ENCODE results near the gene KCNJ16. TPM values are rescaled to one million over a fixed set of nuclear protein-coding genes. Genes with fewer than 3 reads are reported as not detected.

Gene KCNJ16
- total RNA-seq, 2 donors from 2014 or later: 1.3 TPM; not detected in 1

DNA sequence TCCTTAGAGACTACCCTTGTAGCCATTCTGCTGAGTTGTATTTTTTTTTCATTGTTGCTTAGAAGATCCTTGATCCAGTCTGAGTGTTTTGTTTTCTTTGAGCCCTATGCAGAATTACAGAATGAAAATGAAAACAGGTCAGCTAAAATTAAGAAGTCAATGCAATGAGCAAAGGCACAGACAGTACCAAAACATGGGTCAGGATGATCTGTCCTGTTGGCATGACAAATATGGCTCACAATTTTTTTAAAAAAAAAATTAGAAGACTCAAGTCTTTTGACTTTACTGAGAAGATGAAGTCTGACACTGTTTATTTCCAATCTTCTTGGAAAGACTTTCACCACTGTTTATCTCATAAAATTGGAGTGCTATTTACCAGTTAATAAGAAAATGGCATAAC lies 32.4 kb downstream of the KCNJ16 start:
- no peaks in the 10 kb centered on the region for H3K9me3 ChIP-seq
- no peak overlapping the region for H3K4me3 ChIP-seq
- DNase-seq (ENCODE audit: low spot score): no peak
- TF ChIP-seq CTCF (IDR thresholded peaks at IDR 0.05): no peak
- no peak for TF ChIP-seq POLR2A (IDR thresholded peaks at IDR 0.05)
- TF ChIP-seq POLR2AphosphoS5 (IDR thresholded peaks at IDR 0.05): no peak
- H3K4me1 ChIP-seq (replicated peaks): no peaks in the 10 kb centered on the region
- intact Hi-C loops (cut with DNase I): no loop called here
- H3K27ac ChIP-seq: no peak overlapping the region
- no peaks in the 10 kb centered on the region for H3K36me3 ChIP-seq
- no peaks in the 10 kb centered on the region for H3K27me3 ChIP-seq (replicated peaks; ENCODE audit: insufficient read depth)

GRCh38 chr17:70107904-70108565 lies 33.0 kb downstream of the KCNJ16 start:
- H3K9me3 ChIP-seq: no peaks in the 10 kb centered on the region
- 97% methylated on average over 6 of the region's 6 CpGs for WGBS
- intact Hi-C loops (cut with DNase I): no loop called here
- no peaks in the 10 kb centered on the region for H3K4me1 ChIP-seq (replicated peaks)
- H3K36me3 ChIP-seq: no peaks in the 10 kb centered on the region
- no peaks in the 10 kb centered on the region for H3K27me3 ChIP-seq (replicated peaks; ENCODE audit: insufficient read depth)
- H3K4me3 ChIP-seq: no peak overlapping the region
- DNase-seq (ENCODE audit: low spot score): no peak
- no peak for TF ChIP-seq POLR2A (IDR thresholded peaks at IDR 0.05)
- TF ChIP-seq CTCF (IDR thresholded peaks at IDR 0.05): no peak
- TF ChIP-seq POLR2AphosphoS5 (IDR thresholded peaks at IDR 0.05): no peak
- no peak overlapping the region for H3K27ac ChIP-seq

DNA sequence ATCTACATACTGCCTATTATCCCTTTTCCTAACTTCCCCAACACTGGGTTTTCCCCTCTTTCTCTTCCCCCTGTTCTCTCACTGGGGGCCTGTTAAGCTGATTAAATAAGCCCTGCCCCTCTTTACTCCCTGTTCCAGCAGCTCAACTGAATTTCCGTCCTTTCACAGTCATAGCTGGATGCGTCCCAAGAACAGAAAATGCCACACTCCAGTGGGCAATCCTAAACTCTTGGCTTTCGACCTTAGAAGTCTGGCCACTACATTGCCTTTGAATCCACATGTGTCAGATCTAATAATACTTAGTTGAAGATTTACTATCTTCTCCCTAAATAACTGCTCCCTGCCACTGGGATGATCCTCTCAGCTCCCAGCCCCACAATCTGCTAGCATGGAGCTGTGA lies 34.5 kb downstream of the KCNJ16 start:
- DNase-seq (ENCODE audit: low spot score): no peak
- TF ChIP-seq POLR2AphosphoS5 (IDR thresholded peaks at IDR 0.05) (no peak), CTCF (IDR thresholded peaks at IDR 0.05) (no peak), POLR2A (IDR thresholded peaks at IDR 0.05) (no peak)
- no peaks in the 10 kb centered on the region for H3K9me3 ChIP-seq
- WGBS: 55% methylated on average over 3 of the region's 3 CpGs
- no peak overlapping the region for H3K27ac ChIP-seq
- intact Hi-C loops (cut with DNase I): no loop called here
- H3K4me3 ChIP-seq: no peak overlapping the region
- no peaks in the 10 kb centered on the region for H3K36me3 ChIP-seq
- H3K27me3 ChIP-seq (replicated peaks; ENCODE audit: insufficient read depth): no peaks in the 10 kb centered on the region
- no peaks in the 10 kb centered on the region for H3K4me1 ChIP-seq (replicated peaks)

GRCh38 chr17:70110443-70110880 lies 35.4 kb downstream of the KCNJ16 start:
- no peaks in the 10 kb centered on the region for H3K36me3 ChIP-seq
- intact Hi-C loops (cut with DNase I): no loop called here
- no peak overlapping the region for H3K27ac ChIP-seq
- 59% methylated on average over 7 of the region's 7 CpGs for WGBS
- no peak overlapping the region for H3K4me3 ChIP-seq
- no peaks in the 10 kb centered on the region for H3K4me1 ChIP-seq (replicated peaks)
- DNase-seq (ENCODE audit: low spot score): no peak
- no peaks in the 10 kb centered on the region for H3K27me3 ChIP-seq (replicated peaks; ENCODE audit: insufficient read depth)
- no peaks in the 10 kb centered on the region for H3K9me3 ChIP-seq
- TF ChIP-seq POLR2AphosphoS5 (IDR thresholded peaks at IDR 0.05) (no peak), CTCF (IDR thresholded peaks at IDR 0.05) (no peak), POLR2A (IDR thresholded peaks at IDR 0.05) (no peak)

GRCh38 chr17:70111201-70111600 lies 36.2 kb downstream of the KCNJ16 start:
- intact Hi-C loops (cut with DNase I): no loop called here
- TF ChIP-seq POLR2A (IDR thresholded peaks at IDR 0.05) (no peak), POLR2AphosphoS5 (IDR thresholded peaks at IDR 0.05) (no peak), CTCF (IDR thresholded peaks at IDR 0.05) (no peak)
- Histone ChIP-seq H3K4me1 (replicated peaks) (no peaks in the 10 kb centered on the region), H3K27ac (no peak overlapping the region), H3K36me3 (no peaks in the 10 kb centered on the region), H3K4me3 (no peak overlapping the region), H3K27me3 (replicated peaks; ENCODE audit: insufficient read depth) (no peaks in the 10 kb centered on the region), H3K9me3 (no peaks in the 10 kb centered on the region)
- DNase-seq (ENCODE audit: low spot score): no peak
- 94% methylated on average over 4 of the region's 4 CpGs for WGBS
